Activated CD4-positive, alpha-beta T cell treated with anti-CD3 and anti-CD28 coated beads for 36 hours (primary cell): Measurements from ENCODE around the gene LPXN. TPM values are rescaled to one million over a fixed set of nuclear protein-coding genes. Genes with fewer than 3 reads are reported as not detected.

Experiments used
- ATAC-seq: fragments of 200-7000 bp; cut with Tn5 transposase; one replicate; pipeline ENCODE4 v1.10.0; 2021; ENCODE audit warnings: mild to moderate bottlenecking, moderate library complexity
- CTCF ChIA-PET: fragments of 350-600 bp; sonication (Branson Sonifier 250); formaldehyde crosslinking; loops from one replicate; lab custom pipeline; 2021; ENCODE audit warnings: antibody characterized with exemption; lab: Charles Lee
- POLR2A ChIA-PET: fragments of 350-600 bp; sonication (Branson Sonifier 250); formaldehyde crosslinking; loops from one replicate; lab custom pipeline; 2021; ENCODE audit warnings: antibody characterized with exemption, inconsistent platforms; lab: Charles Lee
- DNase-seq: peaks from one replicate; pipeline ENCODE4 v3.0.0-alpha.2; 2020
- H3K27ac Mint-ChIP-seq: one replicate; pipeline ENCODE4 v1.8.0; 2021; ENCODE audit warnings: mixed read lengths
- H3K27me3 Mint-ChIP-seq: one replicate; pipeline ENCODE4 v1.8.0; 2021; ENCODE audit warnings: mixed read lengths
- H3K36me3 Mint-ChIP-seq: one replicate; pipeline ENCODE4 v1.8.0; 2021; ENCODE audit warnings: low read depth, mixed read lengths
- H3K4me1 Mint-ChIP-seq: one replicate; pipeline ENCODE4 v1.8.0; 2021; ENCODE audit warnings: mixed read lengths
- H3K4me3 Mint-ChIP-seq: one replicate; pipeline ENCODE4 v1.8.0; 2021; ENCODE audit warnings: mild to moderate bottlenecking, moderate library complexity, mixed read lengths
- H3K9me3 Mint-ChIP-seq: one replicate; pipeline ENCODE4 v1.8.0; 2021; ENCODE audit warnings: low read depth, mixed read lengths
- intact Hi-C, 2 experiments: fragments of 100-400 bp; cut with DNase I in 1 of 2; cut with micrococcal nuclease in 1 of 2; formaldehyde crosslinking; loops; one replicate each; pipeline versions ENCODE4 v1.14.2 to v1.15.1; 2022 to 2024; cut with DNase I, micrococcal nuclease
- total RNA-seq, 2 experiments: library from RNA; stranded (reverse); gene quantifications; one replicate each; pipeline ENCODE4 v1.2.3, GENCODE V29; 2021

The LPXN gene
- total RNA-seq, 2 experiments from 2014 or later, result 110 to 163 TPM

GRCh38 chr11:58567889-58568512, 7.7 kb downstream of the LPXN start:
- CTCF ChIA-PET, result interaction anchor here (0.6 to 5.0 kb wide), 46 partner anchors 9 to 767 kb away, joined by 3 to 89 read pairs (median 4); partner anchors contain the start of genes CNTF, FAM111A and LPXN
- H3K9me3 Mint-ChIP-seq, result no peaks in the 10 kb centered on the region
- peak overlapping the region; percentile 32 for H3K4me3 Mint-ChIP-seq
- H3K27ac Mint-ChIP-seq, result peak overlapping the region; percentile 76
- H3K4me1 Mint-ChIP-seq, result peaks cover 64% of the 10 kb centered on the region
- peaks cover 50% of the 10 kb centered on the region for H3K36me3 Mint-ChIP-seq
- ATAC-seq (peak; percentile 92), DNase-seq (peak; percentile 85)
- H3K27me3 Mint-ChIP-seq, result no peaks in the 10 kb centered on the region
- intact Hi-C loops, result loop anchor here (1.0 to 2.0 kb wide), 3 partner anchors 63 to 221 kb away; no protein-coding TSS in a partner anchor
- POLR2A ChIA-PET, result interaction anchor here (1.0 to 2.6 kb wide), 3 partner anchors 9 to 53 kb away, joined by 3 to 12 read pairs (median 3); no protein-coding TSS in a partner anchor

- ATAC-seq (no peak), DNase-seq (no peak)
- H3K27me3 Mint-ChIP-seq, result no peaks in the 10 kb centered on the region
- H3K36me3 Mint-ChIP-seq, result peaks cover 44% of the 10 kb centered on the region
- peaks cover 65% of the 10 kb centered on the region for H3K4me1 Mint-ChIP-seq
- ChIA-PET POLR2A (no interaction called here), CTCF (interaction anchor here (0.6 to 1.4 kb wide), 5 partner anchors 9 to 390 kb away, joined by 3 to 5 read pairs (median 3); no protein-coding TSS in a partner anchor)
- H3K27ac Mint-ChIP-seq, result no peak overlapping the region
- H3K9me3 Mint-ChIP-seq, result no peaks in the 10 kb centered on the region
- no peak overlapping the region for H3K4me3 Mint-ChIP-seq
- intact Hi-C loops, result no loop called here
Observed at GRCh38 chr11:58564231-58564630, 11.4 kb downstream of the LPXN start.

DNA sequence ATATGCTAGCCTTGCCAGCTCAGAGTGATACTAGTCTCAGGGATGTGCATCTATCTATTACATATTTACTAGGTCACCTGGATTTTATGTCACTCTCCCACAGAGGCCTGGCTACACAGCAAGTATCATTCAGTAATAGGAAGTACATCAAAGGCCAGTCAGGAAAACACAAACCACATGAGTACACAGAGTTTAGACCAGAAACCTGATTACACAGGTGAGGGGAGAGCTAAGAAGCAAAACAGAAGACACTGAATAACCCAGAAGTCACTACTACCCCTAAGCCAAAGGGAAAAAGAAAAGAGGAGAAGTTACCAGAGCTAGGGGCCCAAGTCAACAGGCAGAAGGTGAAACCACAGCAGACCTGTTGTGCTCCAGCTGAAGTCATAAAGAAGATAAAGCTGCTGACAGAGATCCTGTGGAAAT, 13.3 kb downstream of the LPXN start:
- intact Hi-C loops, result no loop called here
- H3K4me1 Mint-ChIP-seq, result peaks cover 57% of the 10 kb centered on the region
- peak; percentile 57 for ATAC-seq

DNA sequence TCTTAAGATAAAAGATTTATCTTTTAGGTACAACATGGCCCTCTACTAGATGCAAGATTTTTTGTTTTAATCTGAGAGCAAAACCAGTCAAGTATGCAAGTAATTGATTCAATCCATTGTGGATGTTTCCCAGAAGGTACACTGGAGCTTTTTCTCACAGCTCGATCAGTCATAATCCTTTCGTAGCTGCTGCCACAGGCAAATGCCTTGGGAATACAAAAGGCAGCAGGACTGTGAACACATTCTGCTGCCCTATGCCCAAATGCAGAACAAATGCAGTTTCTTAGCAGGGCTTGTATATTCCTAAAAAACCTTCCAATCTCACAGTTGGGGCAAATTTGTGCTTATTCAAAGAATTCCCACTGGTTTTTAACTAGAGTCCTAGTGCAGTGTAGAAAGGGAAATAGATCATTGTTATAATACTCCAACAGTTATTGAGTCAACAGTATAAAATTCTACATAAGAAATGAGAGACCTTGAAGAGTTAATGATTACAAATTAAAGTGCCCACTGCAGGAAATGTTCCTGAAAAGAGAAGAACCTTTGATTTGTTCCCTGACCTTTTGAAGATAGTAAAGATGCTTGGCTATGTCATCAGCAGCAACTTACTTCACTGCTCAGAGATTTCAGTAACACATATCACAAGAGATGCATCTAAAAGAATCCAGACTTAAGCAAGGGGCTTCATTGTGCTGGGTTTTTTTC, 14.1 kb downstream of the LPXN start:
- intact Hi-C loops, result no loop called here
- Mint-ChIP-seq H3K4me1 (peaks cover 62% of the 10 kb centered on the region), H3K4me3 (no peak overlapping the region), H3K27me3 (no peaks in the 10 kb centered on the region), H3K36me3 (peaks cover 39% of the 10 kb centered on the region), H3K27ac (no peak overlapping the region), H3K9me3 (no peaks in the 10 kb centered on the region)
- POLR2A ChIA-PET, result no interaction called here
- CTCF ChIA-PET, result interaction anchor here (0.9 to 1.5 kb wide), 4 partner anchors 7 to 68 kb away, joined by 3 to 4 read pairs (median 4); no protein-coding TSS in a partner anchor
- ATAC-seq, result no peak
- DNase-seq, result no peak

More for the DNA sequence above, 13.3 kb downstream of the LPXN start:
- ChIA-PET CTCF (interaction anchor here (0.6 to 0.9 kb wide), 2 partner anchors 18 to 491 kb away, joined by 3 to 4 read pairs; no protein-coding TSS in a partner anchor), POLR2A (interaction anchor here (1.0 kb wide), 1 partner anchor 11 kb away, joined by 4 read pairs; no protein-coding TSS in a partner anchor)
- Mint-ChIP-seq H3K4me3 (no peak overlapping the region), H3K27me3 (no peaks in the 10 kb centered on the region), H3K27ac (peak overlapping the region; percentile 80), H3K36me3 (peaks cover 36% of the 10 kb centered on the region), H3K9me3 (no peaks in the 10 kb centered on the region)
- DNase-seq, result no peak

GRCh38 chr11:58560842-58561241, 14.8 kb downstream of the LPXN start:
- DNase-seq (no peak), ATAC-seq (no peak)
- Mint-ChIP-seq H3K4me1 (peaks cover 62% of the 10 kb centered on the region), H3K9me3 (no peaks in the 10 kb centered on the region), H3K36me3 (peaks cover 38% of the 10 kb centered on the region), H3K27me3 (no peaks in the 10 kb centered on the region), H3K27ac (no peak overlapping the region), H3K4me3 (no peak overlapping the region)
- ChIA-PET POLR2A (no interaction called here), CTCF (interaction anchor here (0.9 to 1.5 kb wide), 4 partner anchors 8 to 69 kb away, joined by 3 to 4 read pairs (median 4); no protein-coding TSS in a partner anchor)
- intact Hi-C loops, result no loop called here

- H3K27me3 Mint-ChIP-seq, result no peaks in the 10 kb centered on the region
- ATAC-seq (no peak), DNase-seq (no peak)
- H3K9me3 Mint-ChIP-seq, result no peaks in the 10 kb centered on the region
- ChIA-PET POLR2A (no interaction called here), CTCF (no interaction called here)
- H3K36me3 Mint-ChIP-seq, result peaks cover 84% of the 10 kb centered on the region
- intact Hi-C loops, result no loop called here
- H3K4me3 Mint-ChIP-seq, result no peak overlapping the region
- H3K4me1 Mint-ChIP-seq, result peaks cover 25% of the 10 kb centered on the region
- H3K27ac Mint-ChIP-seq, result no peak overlapping the region
Observed at GRCh38 chr11:58549644-58550043, 26.0 kb downstream of the LPXN start.

DNA sequence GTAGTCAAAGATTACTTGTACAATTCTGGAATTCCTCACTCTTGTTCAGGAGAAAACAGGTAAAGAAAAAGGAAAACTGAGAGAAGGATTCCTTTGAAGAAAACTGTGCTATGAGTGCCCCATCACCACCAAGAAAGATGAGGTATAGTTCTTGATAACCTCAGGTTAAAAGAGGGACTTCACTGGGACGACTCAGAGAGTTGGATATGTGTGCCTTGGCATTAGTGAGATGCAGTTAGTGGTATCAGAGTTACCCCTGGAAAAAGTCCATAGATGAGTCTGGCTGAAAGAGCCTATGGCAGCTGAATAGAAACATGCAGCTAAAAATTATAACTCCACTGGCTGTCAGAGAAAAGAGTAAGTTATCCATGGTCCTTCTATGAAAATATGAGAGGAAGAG, 28.8 kb downstream of the LPXN start:
- peaks cover 29% of the 10 kb centered on the region for H3K4me1 Mint-ChIP-seq
- DNase-seq (no peak), ATAC-seq (peak; percentile 57)
- H3K27ac Mint-ChIP-seq, result peak overlapping the region; percentile 55
- no peaks in the 10 kb centered on the region for H3K27me3 Mint-ChIP-seq
- H3K36me3 Mint-ChIP-seq, result peaks cover 82% of the 10 kb centered on the region
- H3K4me3 Mint-ChIP-seq, result no peak overlapping the region
- ChIA-PET POLR2A (no interaction called here), CTCF (no interaction called here)
- intact Hi-C loops, result no loop called here
- H3K9me3 Mint-ChIP-seq, result no peaks in the 10 kb centered on the region

- ATAC-seq, result no peak
- peaks cover 51% of the 10 kb centered on the region for H3K4me1 Mint-ChIP-seq
Observed at GRCh38 chr11:58531865-58532341, 43.8 kb downstream of the LPXN start.

DNA sequence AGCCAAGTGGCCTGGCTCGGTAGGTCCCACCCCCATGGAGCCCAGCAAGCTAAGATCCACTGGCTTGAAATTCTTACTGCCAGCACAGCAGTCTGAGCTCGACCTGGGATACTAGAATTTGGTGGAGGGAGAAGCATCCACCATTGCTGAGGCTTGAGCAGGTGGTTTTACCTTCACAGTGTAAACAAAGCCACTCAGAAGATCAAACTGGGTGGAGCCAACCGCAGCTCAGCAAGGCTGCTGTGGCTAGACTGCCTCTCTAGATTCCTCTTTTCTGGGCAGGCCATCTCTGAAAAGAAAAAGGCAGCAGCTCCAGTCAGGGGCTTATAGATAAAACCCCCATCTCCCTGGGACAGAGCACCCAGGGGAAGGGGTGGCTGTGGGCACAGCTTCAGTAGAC, 45.4 kb downstream of the LPXN start:
- ChIA-PET POLR2A (no interaction called here), CTCF (interaction anchor here (0.6 to 1.8 kb wide), 2 partner anchors 37 to 789 kb away, joined by 3 to 8 read pairs; partner anchors contain the start of gene SELENOH)
- Mint-ChIP-seq H3K27me3 (no peaks in the 10 kb centered on the region), H3K4me3 (no peak overlapping the region), H3K9me3 (peaks cover 2% of the 10 kb centered on the region), H3K36me3 (peaks cover 75% of the 10 kb centered on the region), H3K27ac (no peak overlapping the region), H3K4me1 (peaks cover 56% of the 10 kb centered on the region)
- ATAC-seq (no peak), DNase-seq (no peak)
- intact Hi-C loops, result no loop called here

More at GRCh38 chr11:58531865-58532341, 43.8 kb downstream of the LPXN start:
- no peak overlapping the region for H3K4me3 Mint-ChIP-seq
- peaks cover 12% of the 10 kb centered on the region for H3K9me3 Mint-ChIP-seq
- H3K27me3 Mint-ChIP-seq, result no peaks in the 10 kb centered on the region
- CTCF ChIA-PET, result interaction anchor here (1.0 kb wide), 1 partner anchor 29 kb away, joined by 3 read pairs; no protein-coding TSS in a partner anchor
- POLR2A ChIA-PET, result no interaction called here
- DNase-seq, result no peak
- peaks cover 85% of the 10 kb centered on the region for H3K36me3 Mint-ChIP-seq
- no peak overlapping the region for H3K27ac Mint-ChIP-seq
- intact Hi-C loops, result no loop called here

GRCh38 chr11:58527429-58527828, 48.2 kb downstream of the LPXN start:
- intact Hi-C loops, result loop anchor here (5.0 to 10.0 kb wide), 4 partner anchors 725 to 863 kb away; partner anchors contain the start of genes SELENOH (in 1 of the 2) and ZDHHC5 (in 1 of the 2)
- ChIA-PET POLR2A (no interaction called here), CTCF (interaction anchor here (1.1 to 1.8 kb wide), 2 partner anchors 40 to 41 kb away, joined by 4 to 6 read pairs; no protein-coding TSS in a partner anchor)
- Mint-ChIP-seq H3K27ac (peak overlapping the region; percentile 7), H3K27me3 (no peaks in the 10 kb centered on the region), H3K36me3 (peaks cover 48% of the 10 kb centered on the region), H3K9me3 (no peaks in the 10 kb centered on the region), H3K4me3 (no peak overlapping the region), H3K4me1 (peaks cover 67% of the 10 kb centered on the region)
- no peak for DNase-seq
- no peak for ATAC-seq

DNA sequence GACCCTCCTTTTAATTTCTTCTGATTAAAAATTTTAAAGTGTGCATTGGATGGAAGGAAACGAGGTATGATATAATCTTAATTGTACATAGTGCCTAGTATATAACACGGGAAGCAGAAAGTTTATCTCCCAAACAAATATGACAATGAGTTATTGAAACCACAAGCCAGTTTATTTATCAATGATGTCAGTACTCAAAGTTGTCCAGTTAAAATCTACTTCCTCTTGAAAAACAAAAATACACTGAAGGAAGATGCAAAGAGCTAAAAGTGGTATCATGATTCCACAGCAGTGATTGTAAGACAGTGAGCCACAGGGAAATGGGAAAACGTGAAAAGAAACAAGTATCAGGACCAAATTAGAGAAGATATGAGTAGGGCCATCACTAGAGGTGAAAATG, 48.9 kb downstream of the LPXN start:
- intact Hi-C loops, result loop anchor here (5.0 to 10.0 kb wide), 4 partner anchors 724 to 862 kb away; partner anchors contain the start of genes SELENOH (in 1 of the 2) and ZDHHC5 (in 1 of the 2)

More for the DNA sequence above, 48.9 kb downstream of the LPXN start:
- H3K9me3 Mint-ChIP-seq, result no peaks in the 10 kb centered on the region
- no peak for DNase-seq
- POLR2A ChIA-PET, result no interaction called here
- CTCF ChIA-PET, result interaction anchor here (0.6 to 3.1 kb wide), 3 partner anchors 42 to 218 kb away, joined by 3 to 45 read pairs (median 4); partner anchors contain the start of gene LPXN
- H3K27me3 Mint-ChIP-seq, result no peaks in the 10 kb centered on the region
- H3K36me3 Mint-ChIP-seq, result peaks cover 47% of the 10 kb centered on the region
- no peak for ATAC-seq
- peaks cover 74% of the 10 kb centered on the region for H3K4me1 Mint-ChIP-seq
- H3K4me3 Mint-ChIP-seq, result no peak overlapping the region
- H3K27ac Mint-ChIP-seq, result peak overlapping the region; percentile 7
